GM12872 (cell line): ENCODE measurements around the gene TGM5.

ENCODE experiments used
- CTCF ChIP-seq: IDR thresholded peaks from 3 replicates; pipeline ENCODE4 v1.5.1; 2011; ENCODE audit warnings: low read depth, mild to moderate bottlenecking, low read length, moderate library complexity; ENCODE audit not compliant: insufficient read depth

TGM5 gene

DNA sequence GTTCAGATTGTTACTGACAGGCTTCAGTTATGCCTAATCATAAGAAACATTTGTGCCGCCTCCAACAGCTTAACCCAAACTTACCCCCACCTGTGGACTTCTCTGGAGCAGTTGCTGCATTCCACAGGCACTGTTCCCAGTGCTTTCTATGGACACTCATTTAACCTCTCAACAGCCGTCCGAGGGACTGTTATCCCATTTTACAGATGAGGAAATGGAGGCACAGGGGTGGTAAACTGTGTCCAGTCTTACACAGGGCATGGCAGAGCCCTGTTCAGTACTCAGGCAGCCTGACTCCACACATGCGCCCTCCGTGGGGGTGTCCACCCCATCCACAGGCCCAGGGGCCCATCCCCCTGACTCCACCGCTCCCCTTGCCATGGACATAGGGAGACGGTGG lies 14.3 kb upstream of the TGM5 start:
- TF ChIP-seq CTCF = no peak

GRCh38 chr15:43279496-43279895 lies 12.8 kb upstream of the TGM5 start:
- no peak for TF ChIP-seq CTCF

- no peak for TF ChIP-seq CTCF
Observed at GRCh38 chr15:43278869-43279268, 12.1 kb upstream of the TGM5 start.

DNA sequence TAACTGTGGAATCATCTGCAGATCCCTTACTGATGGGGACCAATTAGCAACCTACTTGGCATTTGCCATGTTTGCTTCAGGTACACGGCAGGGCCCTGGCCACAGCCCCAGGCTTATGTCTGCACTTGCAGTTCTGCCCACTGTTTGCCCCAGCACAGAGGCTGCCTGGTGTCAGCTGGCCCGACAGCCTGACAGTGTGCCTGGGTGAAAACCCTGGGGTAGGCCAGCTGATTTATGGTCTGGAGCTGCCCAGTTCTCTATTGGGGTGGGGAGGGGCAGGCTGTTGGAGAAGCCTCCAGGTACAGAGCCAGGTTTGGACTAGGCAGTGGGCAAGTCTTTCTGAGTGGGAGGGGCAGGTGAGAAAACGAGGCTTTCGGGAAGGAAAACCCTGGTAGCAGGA lies 11.2 kb upstream of the TGM5 start:
- no peak for TF ChIP-seq CTCF

DNA sequence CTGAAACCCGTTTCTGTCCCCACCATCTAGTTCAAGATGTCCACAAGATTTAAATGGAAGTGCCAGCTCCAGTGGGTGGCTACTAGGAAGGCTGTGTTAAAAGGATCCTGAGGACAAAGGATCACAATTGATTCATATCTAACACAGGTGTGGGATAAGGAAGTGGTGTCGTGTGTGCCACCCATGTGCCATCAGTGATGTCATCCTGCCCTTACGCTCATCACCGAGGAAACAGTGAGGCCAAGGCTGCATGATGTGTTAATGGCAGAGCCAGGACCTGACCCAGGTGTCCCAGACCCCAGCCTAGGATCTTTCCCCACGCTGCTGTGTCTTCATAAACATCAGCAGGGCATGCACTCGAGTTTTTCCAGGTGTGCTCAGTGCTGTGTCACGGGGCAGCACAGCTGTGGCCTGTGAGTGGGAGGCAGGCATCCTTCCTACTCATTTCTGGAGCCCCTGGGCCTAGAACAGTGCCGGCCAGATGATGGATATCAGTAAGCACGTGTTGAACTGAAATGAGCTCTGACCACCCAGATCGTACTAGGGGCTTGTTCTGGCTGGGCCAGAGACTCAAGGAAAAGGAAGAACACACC lies 10.6 kb upstream of the TGM5 start:
- TF ChIP-seq CTCF = no peak

- no peak for TF ChIP-seq CTCF
Observed at GRCh38 chr15:43276563-43277200, 10.0 kb upstream of the TGM5 start.

GRCh38 chr15:43275740-43276562 lies 9.2 kb upstream of the TGM5 start:
- TF ChIP-seq CTCF = no peak
